COLO668 (cell line): ENCODE measurements around the gene CCNC.

Experiments used
- DNase-seq: peaks from one replicate; lab custom pipeline; 2025; ENCODE audit not compliant: unreplicated experiment; lab: John Stamatoyannopoulos, UW

The CCNC gene

GRCh38 chr6:99550046-99550748, 18.3 kb downstream of the CCNC start:
- DNase-seq = no peak

- DNase-seq = no peak
Measured at GRCh38 chr6:99548706-99549105, 19.8 kb downstream of the CCNC start.

DNA sequence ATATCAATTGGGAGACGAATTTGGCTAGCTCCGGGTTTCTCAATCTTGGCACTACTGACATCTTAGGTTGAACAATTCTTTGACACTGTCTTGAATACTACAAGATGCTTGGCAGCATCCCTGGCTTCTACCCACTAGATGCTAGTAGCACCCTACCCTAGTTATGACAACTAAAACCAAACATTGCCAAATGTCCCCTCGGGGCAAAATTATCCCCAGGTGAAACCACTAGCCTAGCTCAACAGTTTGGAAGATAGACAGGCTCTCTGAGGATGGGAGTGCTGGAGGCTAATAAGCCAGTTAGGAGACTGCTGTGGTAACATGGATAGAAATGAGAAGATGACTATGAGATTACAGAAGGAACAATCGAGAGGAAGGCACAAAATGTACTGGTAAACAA, 20.9 kb downstream of the CCNC start:
- DNase-seq = no peak

GRCh38 chr6:99545442-99545841, 23.0 kb downstream of the CCNC start:
- no peak for DNase-seq

GRCh38 chr6:99543968-99544367, 24.5 kb downstream of the CCNC start:
- DNase-seq = no peak

- DNase-seq = no peak
Measured at GRCh38 chr6:99530627-99531026, 37.8 kb downstream of the CCNC start.

DNA sequence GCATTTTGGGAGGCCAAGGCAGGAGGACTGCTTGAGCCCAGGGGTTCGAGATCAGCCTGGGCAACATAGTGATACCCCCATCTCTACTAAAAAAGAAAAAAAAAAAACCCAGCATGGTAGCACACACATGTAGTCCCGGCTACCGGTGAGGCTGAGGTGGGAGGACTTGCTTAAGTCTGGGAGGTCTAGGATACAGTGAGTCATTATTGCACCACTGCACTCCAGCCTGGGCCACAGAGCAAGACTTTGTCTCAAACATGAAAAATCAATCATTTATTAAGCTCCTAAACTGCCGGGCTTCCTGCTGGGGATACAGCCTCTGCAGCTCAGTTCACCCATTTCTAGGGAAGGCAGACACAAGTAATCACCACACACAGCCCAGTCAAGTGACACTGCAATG, 45.9 kb downstream of the CCNC start:
- DNase-seq = no peak

DNA sequence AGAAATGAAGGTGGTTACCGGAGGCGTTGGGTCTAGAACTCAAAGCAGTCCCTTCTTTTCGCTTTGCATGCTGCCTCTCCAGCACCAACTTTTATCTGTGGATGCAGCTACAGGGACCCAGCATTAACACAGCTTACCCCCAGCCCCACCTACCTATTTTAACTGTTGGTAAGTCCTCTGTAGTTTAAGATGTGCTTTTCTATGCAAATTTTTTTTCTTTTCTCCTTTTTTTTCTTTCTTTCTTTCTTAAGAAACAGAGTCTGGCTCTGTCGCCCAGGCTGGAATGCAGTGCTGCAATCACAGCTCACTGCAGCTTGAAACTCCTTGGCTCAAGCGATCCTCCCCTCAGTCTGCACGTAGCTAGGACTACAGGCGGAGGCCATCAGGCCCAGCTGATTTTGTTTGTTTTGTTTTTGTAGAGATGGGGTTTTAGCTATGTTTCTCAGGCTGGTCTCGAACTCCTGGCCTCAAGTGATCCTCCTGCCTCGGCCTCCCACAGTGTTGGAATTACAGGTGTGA, 46.8 kb downstream of the CCNC start:
- no peak for DNase-seq

DNA sequence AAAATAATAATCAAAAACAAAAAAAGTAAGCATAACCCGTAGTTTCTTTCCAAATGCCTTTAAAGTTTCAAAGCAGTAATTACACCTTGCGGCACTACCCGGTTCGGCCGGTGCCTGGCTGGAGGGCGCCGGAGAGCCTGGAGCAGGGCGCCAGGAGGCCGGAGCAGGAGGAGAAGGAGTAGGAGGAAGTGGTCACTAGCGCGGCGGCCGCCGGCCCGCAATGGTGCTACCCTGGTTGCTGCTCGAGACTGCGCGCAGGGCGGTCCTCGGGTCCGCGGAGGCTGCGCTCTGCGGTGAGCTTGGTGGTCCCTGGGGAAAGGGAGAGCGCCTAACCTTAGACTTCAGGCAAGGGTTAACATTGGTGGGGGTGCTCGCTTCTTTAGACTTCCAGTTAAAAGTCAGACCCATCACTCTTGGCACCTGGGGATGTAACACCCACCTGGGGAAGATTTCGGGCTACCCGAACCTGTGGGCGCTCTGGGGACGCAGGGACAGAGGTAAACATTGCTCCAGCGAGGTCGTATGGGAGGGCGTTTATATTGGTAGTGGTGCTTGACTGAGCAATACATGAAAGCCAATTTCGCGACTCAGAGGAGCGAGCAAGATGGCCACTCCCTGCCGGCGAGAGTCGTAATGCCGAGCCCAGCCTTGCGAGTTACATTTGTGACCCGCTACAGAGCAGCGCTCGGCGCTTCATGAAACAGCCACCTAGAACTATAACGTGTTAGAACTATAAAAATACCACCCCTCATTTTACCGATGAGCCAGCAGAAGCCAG, 47.4 kb downstream of the CCNC start:
- peak; percentile 80 for DNase-seq

DNA sequence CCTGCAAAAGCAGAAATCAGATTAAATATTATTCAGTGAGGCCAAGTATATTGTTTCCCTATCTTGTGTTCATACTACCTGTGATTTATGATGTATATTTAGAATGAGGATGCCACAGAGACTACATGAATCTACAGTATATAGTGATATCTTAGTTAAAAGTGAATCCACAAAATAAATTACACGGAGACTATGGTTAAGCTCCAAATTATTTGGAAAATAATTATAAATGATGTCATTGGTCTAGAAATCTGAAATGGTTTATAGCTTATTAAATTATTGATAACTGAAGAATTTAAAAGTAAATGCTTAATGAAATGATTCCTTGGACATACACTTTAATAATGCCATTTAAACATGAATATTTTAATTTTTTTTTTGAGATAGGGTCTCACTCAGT, 49.0 kb downstream of the CCNC start:
- no peak for DNase-seq

DNA sequence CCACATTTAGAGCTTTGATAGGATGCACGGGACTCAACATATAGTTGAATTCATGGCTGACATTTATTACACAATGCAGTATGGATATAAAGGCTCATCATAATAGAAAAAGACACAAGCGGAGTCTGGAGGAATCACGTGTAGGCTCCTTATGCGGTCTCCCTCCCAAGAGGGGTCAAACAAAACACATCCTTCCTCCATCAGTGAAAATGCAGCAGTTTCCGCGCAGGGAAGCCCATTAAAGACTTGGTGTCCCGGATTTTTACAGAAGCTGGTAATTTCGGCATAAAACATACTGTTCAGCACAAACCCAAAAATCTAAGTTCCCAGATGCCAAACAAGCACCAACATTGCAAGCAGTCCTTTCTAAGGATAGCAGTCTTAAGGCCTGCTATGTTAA, 54.4 kb downstream of the CCNC start:
- DNase-seq = no peak

- no peak for DNase-seq
Measured at GRCh38 chr6:99512033-99512432, 56.4 kb downstream of the CCNC start.

DNA sequence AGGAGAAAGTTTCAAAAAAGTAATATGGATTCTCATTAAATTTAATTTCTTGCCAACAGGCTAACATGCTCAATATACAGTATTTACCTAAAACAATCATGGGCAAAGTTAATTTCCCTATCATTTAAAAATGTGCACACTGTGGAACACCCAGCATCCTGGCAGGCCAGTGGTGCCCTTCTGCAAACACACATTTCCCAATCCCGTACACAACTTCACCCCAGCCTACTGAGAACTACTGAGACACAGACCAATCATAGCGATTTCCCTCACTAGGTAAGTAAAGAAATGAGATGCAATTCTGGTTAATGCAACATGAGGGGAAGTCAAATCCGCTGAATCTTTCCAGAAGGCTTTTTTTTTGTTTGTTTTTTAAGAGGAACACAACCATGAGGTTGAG, 60.8 kb downstream of the CCNC start:
- DNase-seq = no peak

DNA sequence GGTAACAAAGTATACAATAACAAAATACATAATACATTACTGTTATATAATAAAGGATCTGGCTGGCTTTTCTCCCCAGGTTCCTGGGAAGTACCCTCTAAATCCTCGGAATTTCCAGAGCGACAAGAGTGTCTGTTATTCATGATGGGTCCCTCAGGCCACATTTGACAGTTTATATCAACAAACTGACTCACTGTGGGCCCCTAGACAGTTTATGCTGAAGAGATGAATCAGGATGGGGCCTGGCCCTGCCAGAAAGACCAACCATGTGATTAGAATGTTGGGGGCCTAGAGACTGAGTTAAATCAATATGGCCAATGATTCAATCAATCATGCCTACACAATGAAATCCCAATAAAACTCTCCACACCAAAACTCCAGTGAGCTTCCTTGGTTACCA, 66.7 kb downstream of the CCNC start:
- DNase-seq = no peak

GRCh38 chr6:99498421-99498820, 70.0 kb downstream of the CCNC start:
- DNase-seq = no peak

DNA sequence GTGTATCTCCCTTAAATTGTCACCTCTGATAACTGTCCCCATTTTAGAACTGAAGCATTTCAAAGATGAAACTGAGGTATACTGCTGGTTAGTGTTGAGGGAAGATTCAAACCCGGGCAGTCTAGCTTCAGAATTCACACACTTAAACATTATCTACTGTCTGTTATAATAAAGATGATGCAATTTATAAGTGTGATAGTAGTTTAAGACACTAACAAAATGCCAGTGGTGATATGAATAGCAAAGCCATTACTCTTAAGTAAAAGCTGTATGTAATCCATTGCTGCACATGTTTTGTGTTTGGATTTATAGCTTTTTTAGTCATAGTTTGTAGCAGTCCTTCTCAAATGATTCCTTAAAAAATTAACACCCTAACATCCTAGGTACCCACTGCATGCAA, 73.0 kb downstream of the CCNC start:
- DNase-seq = no peak
